MCF 10A (cell line): Measurements from ENCODE around the gene SHC3. TPM values are rescaled to one million over a fixed set of nuclear protein-coding genes. Genes with fewer than 3 reads are reported as not detected.
A peak's percentile ranks its signal among the peaks of the same experiment; 100 is the strongest.

Source experiments
- BruUV-seq: library from RNA; stranded (reverse); fragments of 400-500 nt; replicated peaks from 2 replicates; lab custom pipeline; 2021; lab: Mats Ljungman, UMichigan
- CTCF ChIA-PET: fragments of 300-600 bp; sonication (Branson Sonifier 250); formaldehyde crosslinking; extraction: SDS; loops from one replicate; lab custom pipeline; 2021; ENCODE audit warnings: antibody characterized with exemption, inconsistent platforms; lab: Yijun Ruan, JAX
- POLR2A ChIA-PET: fragments of 300-600, 350-650 bp; sonication (Branson Sonifier 250); formaldehyde crosslinking; extraction: SDS; loops from one replicate; lab custom pipeline; 2020; ENCODE audit warnings: antibody characterized with exemption, inconsistent platforms; lab: Yijun Ruan, JAX
- DNase-seq: peaks from one replicate; pipeline ENCODE4 v3.0.0-alpha.2; 2018; ENCODE audit not compliant: unreplicated experiment
- H3K27ac Mint-ChIP-seq: one replicate; pipeline ENCODE4 v1.8.0; 2022; ENCODE audit warnings: mild to moderate bottlenecking, low read depth, mixed read lengths; ENCODE audit not compliant: unreplicated experiment
- H3K27me3 Mint-ChIP-seq: one replicate; pipeline ENCODE4 v1.8.0; 2022; ENCODE audit warnings: mixed read lengths; ENCODE audit not compliant: insufficient read depth, unreplicated experiment
- H3K36me3 Mint-ChIP-seq: one replicate; pipeline ENCODE4 v1.8.0; 2022; ENCODE audit warnings: mild to moderate bottlenecking, moderate library complexity, mixed read lengths; ENCODE audit not compliant: insufficient read depth, unreplicated experiment
- H3K4me1 Mint-ChIP-seq: one replicate; pipeline ENCODE4 v1.8.0; 2022; ENCODE audit warnings: mixed read lengths; ENCODE audit not compliant: insufficient read depth, unreplicated experiment
- H3K4me3 Mint-ChIP-seq: one replicate; pipeline ENCODE4 v1.8.0; 2022; ENCODE audit warnings: mild to moderate bottlenecking, moderate library complexity, mixed read lengths; ENCODE audit not compliant: unreplicated experiment
- H3K9me3 Mint-ChIP-seq: one replicate; pipeline ENCODE4 v1.8.0; 2022; ENCODE audit warnings: mixed read lengths; ENCODE audit not compliant: unreplicated experiment
- CTCF ChIP-seq: fragments of 200-600 bp; IDR thresholded peaks from one replicate; pipeline ENCODE4 v1.8.0; 2022; ENCODE audit warnings: antibody characterized with exemption, mild to moderate bottlenecking; ENCODE audit not compliant: unreplicated experiment
- intact Hi-C: fragments of 100-400 bp; cut with micrococcal nuclease; formaldehyde crosslinking; loops from 2 replicates; pipeline ENCODE4 v1.14.1; 2022
- total RNA-seq: library from RNA; stranded (reverse); gene quantifications from 2 replicates; pipeline ENCODE4 v1.2.3, GENCODE V29; 2022

SHC3 gene
- total RNA-seq, 1 experiment from 2014 or later = 0.02 TPM

DNA sequence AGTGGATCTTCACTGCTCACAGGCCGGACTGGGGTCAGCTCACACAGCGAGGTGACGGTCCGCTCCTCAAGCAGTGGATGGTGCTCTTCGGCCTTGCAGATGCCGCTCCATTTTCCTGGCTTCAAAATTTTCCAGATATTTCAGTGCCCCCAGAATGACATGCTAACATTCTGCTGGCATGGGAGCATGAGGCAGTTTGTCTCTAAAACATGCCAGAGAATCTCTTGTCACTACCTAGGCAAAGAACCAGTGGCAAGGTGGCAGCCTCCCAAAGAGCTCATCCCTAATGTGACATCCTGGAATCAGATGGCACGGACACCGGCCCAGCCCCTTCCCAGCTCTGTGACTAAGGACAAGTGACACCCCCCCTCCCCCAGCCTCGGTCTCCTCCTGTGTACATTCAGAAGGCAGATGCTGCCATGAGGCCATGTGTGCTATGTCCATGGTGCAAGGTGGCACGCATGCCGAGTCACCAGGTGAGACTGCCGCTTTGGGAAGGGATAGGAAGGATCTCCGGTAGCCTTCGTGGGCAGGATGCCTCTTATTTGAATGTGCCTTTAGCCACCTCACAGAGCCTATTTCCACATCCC, 184.7 kb downstream of the SHC3 start:
- no peaks in the 10 kb centered on the region for H3K27me3 Mint-ChIP-seq
- no peak for DNase-seq
- no peak for TF ChIP-seq CTCF
- CTCF ChIA-PET = interaction anchor here (0.7 to 1.4 kb wide), 2 partner anchors 400 to 607 kb away, joined by 3 to 4 read pairs; no protein-coding TSS in a partner anchor
- H3K27ac Mint-ChIP-seq = no peak overlapping the region
- no peaks in the 10 kb centered on the region for H3K36me3 Mint-ChIP-seq
- intact Hi-C loops = no loop called here
- POLR2A ChIA-PET = no interaction called here
- H3K4me3 Mint-ChIP-seq = no peak overlapping the region
- no TSS peak for BruUV-seq
- no peaks in the 10 kb centered on the region for H3K9me3 Mint-ChIP-seq
- peaks cover 18% of the 10 kb centered on the region for H3K4me1 Mint-ChIP-seq

GRCh38 chr9:88993327-88993726, 185.3 kb downstream of the SHC3 start:
- Mint-ChIP-seq H3K9me3 (no peaks in the 10 kb centered on the region), H3K4me1 (peaks cover 13% of the 10 kb centered on the region), H3K4me3 (no peak overlapping the region), H3K27ac (no peak overlapping the region), H3K36me3 (no peaks in the 10 kb centered on the region), H3K27me3 (no peaks in the 10 kb centered on the region)
- ChIA-PET CTCF (interaction anchor here (0.7 to 1.4 kb wide), 3 partner anchors 400 to 1036 kb away, joined by 3 to 4 read pairs (median 4); no protein-coding TSS in a partner anchor), POLR2A (no interaction called here)
- no peak for TF ChIP-seq CTCF
- BruUV-seq = no TSS peak
- intact Hi-C loops = no loop called here
- no peak for DNase-seq

DNA sequence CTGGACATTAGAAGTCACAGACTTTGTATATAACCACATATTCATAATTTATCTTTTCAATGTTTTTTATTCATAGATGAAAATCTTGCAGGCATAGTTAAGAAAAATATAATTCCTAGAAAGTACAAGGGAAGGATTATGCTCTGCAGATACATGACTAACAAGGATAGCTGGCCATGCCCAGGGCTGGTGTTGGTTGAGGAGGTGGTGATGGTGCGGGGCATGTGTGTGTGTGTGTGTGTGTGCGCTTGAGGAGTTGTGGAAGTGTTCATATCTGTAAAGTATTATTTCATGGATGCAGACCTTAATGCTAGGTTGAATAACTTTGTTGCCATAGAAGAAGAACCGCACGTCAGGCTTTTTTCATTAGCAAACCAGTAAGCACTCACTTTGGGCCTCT, 186.1 kb downstream of the SHC3 start:
- Mint-ChIP-seq H3K27ac (no peak overlapping the region), H3K9me3 (no peaks in the 10 kb centered on the region), H3K36me3 (no peaks in the 10 kb centered on the region), H3K27me3 (no peaks in the 10 kb centered on the region), H3K4me1 (peaks cover 13% of the 10 kb centered on the region), H3K4me3 (peak overlapping the region; percentile 70)
- TSS peak; percentile 63 for BruUV-seq
- CTCF ChIA-PET = interaction anchor here (0.5 to 1.5 kb wide), 5 partner anchors 8 to 1035 kb away, joined by 4 to 5 read pairs (median 5); no protein-coding TSS in a partner anchor
- no peak for DNase-seq
- intact Hi-C loops = no loop called here
- POLR2A ChIA-PET = interaction anchor here (0.5 to 1.2 kb wide), 2 partner anchors 42 to 616 kb away, joined by 3 read pairs; no protein-coding TSS in a partner anchor
- TF ChIP-seq CTCF = no peak

GRCh38 chr9:88991066-88992034, 187.3 kb downstream of the SHC3 start, which contains the start of gene S1PR3:
S1PR3 (plus strand) TSS chr9:88991468; CDS start chr9:89001201, 9,733 bp downstream.
- Mint-ChIP-seq H3K9me3 (no peaks in the 10 kb centered on the region), H3K27ac (no peak within 1 kb of the TSS), H3K27me3 (no peaks in the 10 kb centered on the region), H3K4me1 (peaks cover 13% of the 10 kb centered on the region), H3K4me3 (peak within 1 kb of the TSS; percentile 70), H3K36me3 (no peaks in the 10 kb centered on the region)
- intact Hi-C loops = no loop called here
- ChIA-PET POLR2A (interaction anchor here (1.2 kb wide), 1 partner anchor 40 kb away, joined by 3 read pairs; no protein-coding TSS in a partner anchor), CTCF (interaction anchor here (0.7 to 1.5 kb wide), 3 partner anchors 10 to 41 kb away, joined by 3 to 5 read pairs (median 5); no protein-coding TSS in a partner anchor)
- TF ChIP-seq CTCF = no peak
- peak; percentile 46 for DNase-seq
- no TSS peak for BruUV-seq
